RKO (cell line): ENCODE data around the gene ZNF865.

Experiments
- DNase-seq: peaks from one replicate; pipeline ENCODE4 v3.0.0-alpha.2; 2016; ENCODE audit warnings: low spot score

The ZNF865 gene

GRCh38 chr19:55605207-55605636 lies 225 bp upstream of the ZNF865 start:
- DNase-seq, result peak; percentile 98

GRCh38 chr19:55606471-55606787 lies 982 bp downstream of the ZNF865 start:
- no peak for DNase-seq

DNA sequence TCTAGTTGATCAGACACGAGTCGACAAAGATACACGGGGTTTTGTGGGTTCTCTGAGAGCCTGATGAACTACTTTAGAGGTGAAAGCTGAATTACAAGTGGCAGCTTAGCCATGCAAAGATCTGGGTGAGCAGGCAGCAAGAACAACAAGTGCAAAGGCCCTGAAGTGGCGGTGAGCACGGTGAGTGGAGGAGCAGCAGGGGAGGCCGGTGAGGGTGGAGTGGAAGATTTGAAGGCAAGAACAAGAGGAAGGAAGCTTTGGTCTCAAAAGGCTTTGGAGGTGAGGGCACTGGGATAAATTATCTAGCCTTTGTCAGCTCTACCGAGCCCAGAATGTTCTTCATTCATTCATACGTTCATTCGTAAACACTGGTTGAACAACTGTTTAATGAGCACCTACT lies 1.4 kb downstream of the ZNF865 start:
- DNase-seq, result no peak

- no peak for DNase-seq
Observed at GRCh38 chr19:55609326-55609725, 3.9 kb downstream of the ZNF865 start.

GRCh38 chr19:55611300-55611982 lies 6.0 kb downstream of the ZNF865 start:
- no peak for DNase-seq

- no peak for DNase-seq
Observed at GRCh38 chr19:55611983-55612645, 6.7 kb downstream of the ZNF865 start.

- DNase-seq, result no peak
Observed at GRCh38 chr19:55613396-55613795, 7.9 kb downstream of the ZNF865 start.

- DNase-seq, result no peak
Observed at GRCh38 chr19:55613930-55614710, 8.7 kb downstream of the ZNF865 start.

DNA sequence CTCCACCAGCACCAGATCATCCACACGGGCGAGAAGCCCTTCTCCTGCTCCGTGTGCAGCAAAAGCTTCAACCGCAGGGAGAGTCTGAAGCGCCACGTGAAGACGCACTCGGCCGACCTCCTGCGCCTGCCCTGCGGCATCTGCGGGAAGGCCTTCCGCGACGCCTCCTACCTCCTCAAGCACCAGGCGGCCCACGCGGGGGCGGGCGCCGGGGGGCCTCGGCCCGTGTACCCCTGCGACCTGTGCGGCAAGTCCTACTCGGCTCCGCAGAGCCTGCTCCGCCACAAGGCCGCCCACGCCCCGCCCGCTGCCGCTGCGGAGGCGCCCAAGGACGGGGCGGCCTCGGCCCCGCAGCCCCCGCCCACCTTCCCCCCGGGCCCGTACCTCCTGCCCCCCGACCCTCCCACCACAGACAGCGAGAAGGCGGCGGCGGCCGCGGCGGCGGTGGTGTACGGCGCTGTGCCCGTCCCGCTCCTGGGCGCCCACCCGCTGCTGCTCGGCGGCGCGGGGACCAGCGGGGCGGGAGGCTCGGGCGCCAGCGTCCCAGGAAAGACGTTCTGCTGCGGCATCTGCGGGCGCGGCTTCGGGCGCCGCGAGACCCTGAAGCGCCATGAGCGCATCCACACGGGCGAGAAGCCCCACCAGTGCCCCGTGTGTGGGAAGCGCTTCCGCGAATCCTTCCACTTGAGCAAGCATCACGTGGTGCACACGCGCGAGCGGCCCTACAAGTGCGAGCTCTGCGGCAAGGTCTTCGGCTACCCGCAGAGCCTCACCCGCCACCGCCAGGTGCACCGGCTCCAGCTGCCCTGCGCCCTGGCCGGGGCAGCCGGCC lies 9.5 kb downstream of the ZNF865 start:
- no peak for DNase-seq

GRCh38 chr19:55615543-55616394 lies 10.3 kb downstream of the ZNF865 start:
- DNase-seq, result no peak

- no peak for DNase-seq
Observed at GRCh38 chr19:55616395-55616875, 11.0 kb downstream of the ZNF865 start.

GRCh38 chr19:55617426-55617825 lies 12.0 kb downstream of the ZNF865 start:
- no peak for DNase-seq

DNA sequence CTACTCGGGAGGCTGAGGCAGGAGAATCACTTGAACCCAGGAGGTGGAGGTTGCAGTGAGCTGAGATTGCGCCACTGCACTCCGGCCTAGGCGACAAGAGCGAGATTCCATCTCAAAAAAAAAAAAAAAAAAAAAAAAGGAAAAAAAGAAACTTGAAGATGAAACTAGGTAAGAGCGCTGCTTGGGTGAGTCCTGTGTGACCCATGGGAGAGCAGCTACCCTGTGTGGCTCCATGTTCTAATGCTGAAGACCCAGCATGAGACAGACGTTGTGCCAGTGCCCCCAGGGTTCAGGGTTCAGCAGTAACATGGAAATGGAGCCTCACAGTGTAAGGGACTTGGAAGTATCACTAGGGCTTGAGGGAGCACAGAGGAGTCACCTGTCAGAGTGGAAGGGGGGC lies 13.0 kb downstream of the ZNF865 start:
- no peak for DNase-seq

DNA sequence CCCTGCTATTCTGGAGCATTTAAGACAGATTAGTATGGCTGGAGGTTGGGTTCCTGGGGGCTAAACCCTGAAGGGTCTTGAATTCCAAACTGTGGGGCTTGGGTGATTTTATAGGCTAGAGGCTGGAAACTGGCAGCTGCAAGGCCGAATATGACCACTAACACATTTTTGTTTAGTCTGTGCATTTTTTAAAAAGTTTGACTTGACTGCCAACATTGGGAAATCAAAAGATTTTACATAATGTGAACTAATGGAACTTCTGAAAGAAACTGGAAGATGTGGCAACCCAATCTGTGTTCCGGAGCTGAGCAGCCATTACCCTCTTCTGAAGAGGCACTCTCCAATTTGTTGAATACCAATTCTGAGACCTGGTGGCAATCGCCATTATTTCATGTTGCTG lies 13.8 kb downstream of the ZNF865 start:
- no peak for DNase-seq

DNA sequence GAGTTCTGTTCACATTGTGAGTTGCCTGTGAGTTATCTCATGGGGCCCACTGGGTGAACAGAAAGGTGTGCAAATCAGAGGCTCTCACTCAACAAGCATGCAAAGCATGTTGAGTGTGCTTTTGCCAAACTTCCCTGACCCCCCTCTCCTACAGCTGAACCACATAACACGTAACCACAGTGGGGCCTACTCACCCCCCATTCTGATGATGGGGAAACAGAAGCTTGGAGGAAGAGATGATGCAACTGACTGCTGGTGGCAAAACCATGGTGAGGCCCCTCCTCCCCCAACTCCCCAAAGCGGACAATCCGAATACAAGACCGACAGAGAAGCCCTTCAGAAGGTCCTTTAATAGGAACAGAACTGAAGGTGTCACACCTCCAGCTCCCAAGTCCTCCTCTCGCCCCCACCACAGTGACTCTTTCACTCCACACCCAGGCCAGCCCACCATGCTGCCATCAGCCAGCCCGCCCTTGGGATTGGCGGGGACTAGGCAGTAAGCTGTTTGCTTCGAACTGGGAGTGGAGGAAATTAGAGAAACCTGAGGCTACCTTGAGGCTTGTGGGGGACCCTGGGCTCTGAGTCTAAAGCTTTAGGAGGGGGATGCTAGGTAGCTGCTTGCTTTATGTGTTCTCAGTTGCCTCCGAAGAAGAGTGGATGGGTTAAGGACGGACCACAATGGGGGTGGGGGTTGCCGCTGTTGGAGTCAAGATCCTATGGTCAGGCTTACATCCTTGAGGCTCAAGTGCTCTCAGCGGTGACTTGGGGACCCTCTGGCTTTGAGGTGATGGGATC lies 15.2 kb downstream of the ZNF865 start:
- DNase-seq, result no peak

- DNase-seq, result no peak
Observed at GRCh38 chr19:55621205-55621672, 15.8 kb downstream of the ZNF865 start.

- DNase-seq, result no peak
Observed at GRCh38 chr19:55621673-55622231, 16.3 kb downstream of the ZNF865 start.

GRCh38 chr19:55622242-55622969 lies 17.0 kb downstream of the ZNF865 start:
- no peak for DNase-seq

DNA sequence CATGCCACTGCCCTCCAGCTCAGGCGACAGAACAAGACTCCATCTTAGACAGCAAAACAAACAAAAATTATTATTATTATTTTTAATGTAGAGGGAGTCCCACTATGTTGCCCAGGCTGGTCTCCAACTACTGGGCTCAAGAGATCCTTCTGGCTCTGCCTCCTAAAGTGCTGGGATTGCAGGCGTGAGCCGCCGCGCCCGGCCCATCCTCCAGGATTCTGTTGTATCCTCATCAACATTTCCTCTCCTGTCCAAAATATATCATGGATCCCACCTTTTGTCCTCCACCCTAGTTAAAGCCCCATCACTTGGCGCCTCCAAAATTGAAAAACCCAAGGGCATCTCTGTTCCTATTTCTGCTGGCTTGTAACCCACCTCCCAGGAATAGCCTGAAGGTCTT lies 17.7 kb downstream of the ZNF865 start:
- no peak for DNase-seq
